Measurements from ENCODE around the gene SP7.
"Not testable (repeated sequence)": the region's sequence is repeated elsewhere in the genome, so short reads cannot be mapped to it uniquely, and the experiment has no call there.

- TF ChIP-seq CTCF, POLR2A (IDR thresholded peaks at IDR 0.05): not testable (repeated sequence)
Measured at GRCh38 chr12:53374277-53374676, 38.1 kb upstream of the SP7 start.

Measured in tibial nerve (tissue), 3 donors.